Activated CD8-positive, alpha-beta T cell treated with anti-CD3 and anti-CD28 coated beads for 36 hours (primary cell): Measurements from ENCODE around the gene TMEM8B. TPM values are rescaled to one million over a fixed set of nuclear protein-coding genes. Genes with fewer than 3 reads are reported as not detected.

Source experiments
- ATAC-seq: fragments of 200-7000 bp; cut with Tn5 transposase; one replicate; pipeline ENCODE4 v1.10.0; 2021; ENCODE audit warnings: mild to moderate bottlenecking, moderate library complexity
- CTCF ChIA-PET: fragments of 350-600 bp; sonication (Branson Sonifier 250); formaldehyde crosslinking; loops from one replicate; lab custom pipeline; 2021; ENCODE audit warnings: antibody characterized with exemption; lab: Charles Lee
- POLR2A ChIA-PET: fragments of 350-600 bp; sonication (Branson Sonifier 250); formaldehyde crosslinking; loops from one replicate; lab custom pipeline; 2021; ENCODE audit warnings: antibody characterized with exemption; lab: Charles Lee
- DNase-seq: peaks from one replicate; pipeline ENCODE4 v3.0.0-alpha.2; 2020
- H3K27ac Mint-ChIP-seq: one replicate; pipeline ENCODE4 v1.8.0; 2021; ENCODE audit warnings: mild to moderate bottlenecking, mixed read lengths
- H3K27me3 Mint-ChIP-seq: one replicate; pipeline ENCODE4 v1.8.0; 2021; ENCODE audit warnings: mixed read lengths
- H3K36me3 Mint-ChIP-seq: one replicate; pipeline ENCODE4 v1.8.0; 2021; ENCODE audit warnings: low read depth, mixed read lengths
- H3K4me1 Mint-ChIP-seq: one replicate; pipeline ENCODE4 v1.8.0; 2021; ENCODE audit warnings: low read depth, mixed read lengths
- H3K4me3 Mint-ChIP-seq: one replicate; pipeline ENCODE4 v1.8.0; 2021; ENCODE audit warnings: mild to moderate bottlenecking, moderate library complexity, mixed read lengths
- H3K9me3 Mint-ChIP-seq: one replicate; pipeline ENCODE4 v1.8.0; 2021; ENCODE audit warnings: mixed read lengths
- CTCF ChIP-seq: fragments of 200-600 bp; IDR thresholded peaks from one replicate; pipeline ENCODE4 v1.8.0; 2022; ENCODE audit warnings: antibody characterized with exemption, mild to moderate bottlenecking
- intact Hi-C: fragments of 100-400 bp; cut with micrococcal nuclease; formaldehyde crosslinking; loops from one replicate; pipeline ENCODE4 v1.10.0; 2022
- total RNA-seq, 2 experiments: library from RNA; stranded (reverse); gene quantifications; one replicate each; pipeline ENCODE4 v1.2.3, GENCODE V29; 2021

TMEM8B gene
- total RNA-seq, 2 experiments from 2014 or later = 3.4 to 4.3 TPM

GRCh38 chr9:35863583-35863982, 34.6 kb downstream of the TMEM8B start:
- CTCF ChIA-PET = interaction anchor here (0.7 to 3.8 kb wide), 5 partner anchors 18 to 73 kb away, joined by 3 to 22 read pairs (median 3); no protein-coding TSS in a partner anchor
- Mint-ChIP-seq H3K4me3 (no peak overlapping the region), H3K9me3 (no peaks in the 10 kb centered on the region), H3K27ac (no peak overlapping the region), H3K36me3 (no peaks in the 10 kb centered on the region), H3K27me3 (peaks cover 10% of the 10 kb centered on the region), H3K4me1 (no peaks in the 10 kb centered on the region)
- DNase-seq = no peak
- POLR2A ChIA-PET = interaction anchor here (0.6 kb wide), 1 partner anchor 438 kb away, joined by 4 read pairs; no protein-coding TSS in a partner anchor
- intact Hi-C loops = no loop called here
- ATAC-seq = no peak
- no peak for TF ChIP-seq CTCF

- Mint-ChIP-seq H3K27ac (no peak overlapping the region), H3K27me3 (peaks cover 10% of the 10 kb centered on the region), H3K4me1 (no peaks in the 10 kb centered on the region), H3K4me3 (no peak overlapping the region), H3K36me3 (no peaks in the 10 kb centered on the region), H3K9me3 (no peaks in the 10 kb centered on the region)
- DNase-seq (no peak), ATAC-seq (no peak)
- intact Hi-C loops = no loop called here
- POLR2A ChIA-PET = interaction anchor here (0.7 kb wide), 1 partner anchor 126 kb away, joined by 3 read pairs; no protein-coding TSS in a partner anchor
- CTCF ChIA-PET = interaction anchor here (1.3 to 3.8 kb wide), 3 partner anchors 17 to 74 kb away, joined by 3 to 22 read pairs (median 7); no protein-coding TSS in a partner anchor
- no peak for TF ChIP-seq CTCF
Observed at GRCh38 chr9:35864695-35865255, 35.7 kb downstream of the TMEM8B start.

GRCh38 chr9:35867538-35867937, 38.5 kb downstream of the TMEM8B start:
- intact Hi-C loops = no loop called here
- H3K4me1 Mint-ChIP-seq = no peaks in the 10 kb centered on the region
- no peaks in the 10 kb centered on the region for H3K9me3 Mint-ChIP-seq
- H3K36me3 Mint-ChIP-seq = no peaks in the 10 kb centered on the region
- POLR2A ChIA-PET = no interaction called here
- no peak overlapping the region for H3K27ac Mint-ChIP-seq
- ATAC-seq (no peak), DNase-seq (no peak)
- no peak for TF ChIP-seq CTCF
- peaks cover 4% of the 10 kb centered on the region for H3K27me3 Mint-ChIP-seq
- no peak overlapping the region for H3K4me3 Mint-ChIP-seq
- CTCF ChIA-PET = interaction anchor here (0.9 kb wide), 1 partner anchor 15 kb away, joined by 3 read pairs; no protein-coding TSS in a partner anchor

- Mint-ChIP-seq H3K27me3 (peaks cover 4% of the 10 kb centered on the region), H3K4me3 (no peak overlapping the region), H3K36me3 (no peaks in the 10 kb centered on the region), H3K4me1 (no peaks in the 10 kb centered on the region), H3K27ac (no peak overlapping the region), H3K9me3 (no peaks in the 10 kb centered on the region)
- DNase-seq = no peak
- intact Hi-C loops = no loop called here
- ATAC-seq = no peak
- ChIA-PET POLR2A (no interaction called here), CTCF (no interaction called here)
- no peak for TF ChIP-seq CTCF
Observed at GRCh38 chr9:35868933-35869332, 39.9 kb downstream of the TMEM8B start.

GRCh38 chr9:35869621-35870216, 40.7 kb downstream of the TMEM8B start:
- ChIA-PET POLR2A (interaction anchor here (0.5 kb wide), 1 partner anchor 16 kb away, joined by 5 read pairs; no protein-coding TSS in a partner anchor), CTCF (interaction anchor here (0.7 to 1.4 kb wide), 2 partner anchors 13 to 27 kb away, joined by 3 read pairs; no protein-coding TSS in a partner anchor)

More at GRCh38 chr9:35869621-35870216, 40.7 kb downstream of the TMEM8B start:
- peaks cover 4% of the 10 kb centered on the region for H3K27me3 Mint-ChIP-seq
- no peak for TF ChIP-seq CTCF
- ATAC-seq (no peak), DNase-seq (no peak)
- no peak overlapping the region for H3K4me3 Mint-ChIP-seq
- no peak overlapping the region for H3K27ac Mint-ChIP-seq
- intact Hi-C loops = no loop called here
- H3K9me3 Mint-ChIP-seq = no peaks in the 10 kb centered on the region
- H3K4me1 Mint-ChIP-seq = no peaks in the 10 kb centered on the region
- no peaks in the 10 kb centered on the region for H3K36me3 Mint-ChIP-seq
